CD4-positive, alpha-beta T cell treated with Interferon alpha-2 for 1 hour (primary cell): Measurements from ENCODE around the gene USP3.

Experiments used
- DNase-seq, 2 donors: peaks; one replicate each; pipeline ENCODE4 v3.0.0-alpha.2; 2020 to 2022

Gene USP3

DNA sequence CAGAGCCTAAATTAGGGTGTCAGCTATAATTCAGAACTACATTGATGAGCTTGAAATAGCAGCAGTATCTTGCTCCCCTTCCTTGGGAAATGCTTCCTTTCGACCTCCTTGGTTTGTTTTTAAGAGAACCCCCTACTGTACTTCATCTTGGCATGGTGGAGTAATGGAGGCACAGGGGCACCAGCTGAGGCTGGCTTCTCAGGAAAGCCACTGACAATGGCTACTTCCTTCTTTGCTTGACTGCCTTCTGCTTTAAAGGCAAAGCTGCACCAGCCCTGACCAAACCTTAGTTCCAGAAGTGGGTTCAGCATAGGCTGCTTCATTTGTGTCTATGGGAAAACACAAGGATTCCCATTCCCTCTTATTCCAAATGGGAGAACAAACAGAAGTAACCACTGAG, 91.3 kb downstream of the USP3 start:
- DNase-seq = no peak

DNA sequence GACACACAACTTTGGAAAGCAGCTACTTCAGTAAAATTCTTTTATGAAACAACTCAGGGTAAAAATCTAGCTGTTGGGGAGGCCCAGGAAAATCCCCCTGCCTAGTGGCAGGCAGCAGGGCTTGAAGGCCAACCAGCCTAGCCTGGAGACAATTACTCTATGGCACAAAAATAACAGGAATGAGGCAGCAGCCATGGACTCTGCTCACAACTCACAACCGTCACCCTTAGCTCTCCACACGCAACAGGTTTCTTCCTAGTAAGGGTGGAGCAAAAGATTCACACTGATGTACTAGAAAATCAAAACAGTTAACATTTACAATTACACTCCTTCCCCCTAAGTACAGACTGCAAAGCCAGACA, 92.3 kb downstream of the USP3 start:
- no peak for DNase-seq

DNA sequence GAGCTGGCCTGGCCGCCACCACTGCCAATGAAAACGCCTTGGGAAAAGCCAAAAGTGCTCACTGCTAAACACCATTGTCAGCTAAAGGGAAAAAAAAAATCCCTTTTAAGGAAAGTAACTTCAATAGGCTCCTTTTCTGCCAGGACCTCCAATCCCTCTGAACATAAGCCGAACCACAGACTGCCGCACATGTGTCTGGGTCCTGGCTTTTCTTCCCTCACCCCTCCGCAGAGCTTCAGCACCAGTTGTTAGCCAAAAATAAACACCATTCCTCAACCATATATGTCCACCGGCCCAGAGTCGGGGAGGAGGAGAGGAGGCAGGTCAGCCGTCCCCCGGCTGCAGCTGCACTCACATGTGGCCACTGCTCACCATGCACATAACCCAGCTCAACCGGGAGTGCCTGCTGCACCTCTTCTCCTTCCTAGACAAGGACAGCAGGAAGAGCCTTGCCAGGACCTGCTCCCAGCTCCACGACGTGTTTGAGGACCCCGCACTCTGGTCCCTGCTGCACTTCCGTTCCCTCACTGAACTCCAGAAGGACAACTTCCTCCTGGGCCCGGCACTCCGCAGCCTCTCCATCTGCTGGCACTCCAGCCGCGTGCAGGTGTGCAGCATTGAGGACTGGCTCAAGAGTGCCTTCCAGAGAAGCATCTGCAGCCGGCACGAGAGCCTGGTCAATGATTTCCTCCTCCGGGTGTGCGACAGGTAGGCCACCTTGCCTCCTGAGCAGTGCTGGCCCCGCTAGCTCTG, 92.8 kb downstream of the USP3 start, which contains the start of gene FBXL22:
TSS of gene FBXL22 (plus strand) at position 350 of the 753 bp plus-strand sequence. CDS start at position 356, 6 bp downstream.
- DNase-seq = no peak

GRCh38 chr15:63597821-63598220, 93.4 kb downstream of the USP3 start:
- no peak for DNase-seq

GRCh38 chr15:63598473-63599400, 94.3 kb downstream of the USP3 start:
- DNase-seq = no peak

DNA sequence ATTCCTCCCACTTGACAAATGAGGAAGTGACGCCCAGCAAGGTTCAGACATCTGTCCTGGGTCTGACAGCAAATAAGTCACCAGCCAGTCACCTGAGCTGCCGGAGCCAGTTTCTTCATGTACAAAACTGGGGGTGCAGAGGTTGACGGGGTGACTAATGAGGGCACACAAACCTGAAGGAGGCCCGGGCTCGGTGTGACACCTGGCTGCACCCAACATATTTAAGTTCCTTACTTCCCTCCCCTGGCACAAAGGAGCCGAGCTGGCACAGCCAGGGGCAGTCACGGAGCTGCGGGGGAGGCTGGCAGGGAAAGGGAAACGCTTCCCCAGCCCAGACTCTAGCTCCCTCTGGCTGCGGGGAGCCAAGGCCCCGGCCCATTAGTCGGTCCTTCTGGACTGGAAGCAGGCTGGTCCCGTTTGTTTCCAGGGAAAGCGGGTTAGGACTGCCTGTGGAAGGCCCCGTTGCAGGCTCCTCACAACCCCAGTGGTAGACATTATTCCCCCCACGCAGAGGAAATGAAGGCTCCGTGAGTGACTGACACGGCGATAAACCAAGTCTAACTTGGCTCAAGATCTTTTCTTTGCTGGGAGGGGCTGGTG, 95.1 kb downstream of the USP3 start:
- DNase-seq = peak; percentile 46 to 59

- no peak for DNase-seq
These were observed 95.7 kb downstream of the USP3 start for GRCh38 chr15:63600001-63600615.

DNA sequence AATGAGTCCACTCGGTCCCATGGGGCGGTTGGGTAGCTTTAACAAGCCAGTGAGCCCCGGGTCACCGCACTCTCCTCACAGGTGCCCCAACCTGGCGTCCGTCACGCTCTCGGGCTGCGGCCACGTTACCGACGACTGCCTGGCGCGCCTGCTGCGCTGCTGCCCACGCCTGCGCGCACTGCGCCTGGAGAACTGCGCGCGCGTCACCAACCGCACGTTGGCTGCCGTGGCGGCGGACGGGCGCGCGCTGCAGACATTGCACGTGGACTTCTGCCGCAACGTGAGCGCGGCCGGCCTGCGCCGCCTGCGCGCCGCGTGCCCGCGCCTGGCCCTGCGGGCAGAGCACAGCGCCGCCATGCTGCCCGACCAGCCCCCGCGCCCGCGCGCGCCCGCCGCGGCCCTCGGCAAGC, 96.2 kb downstream of the USP3 start:
- peak; percentile 89 to 92 for DNase-seq

GRCh38 chr15:63601026-63601703, 96.8 kb downstream of the USP3 start:
- peak in 1 of 2 donors; percentile 62 for DNase-seq

- DNase-seq = peak in 1 of 2 donors; percentile 22
These were observed 97.4 kb downstream of the USP3 start for GRCh38 chr15:63601704-63602185.

DNA sequence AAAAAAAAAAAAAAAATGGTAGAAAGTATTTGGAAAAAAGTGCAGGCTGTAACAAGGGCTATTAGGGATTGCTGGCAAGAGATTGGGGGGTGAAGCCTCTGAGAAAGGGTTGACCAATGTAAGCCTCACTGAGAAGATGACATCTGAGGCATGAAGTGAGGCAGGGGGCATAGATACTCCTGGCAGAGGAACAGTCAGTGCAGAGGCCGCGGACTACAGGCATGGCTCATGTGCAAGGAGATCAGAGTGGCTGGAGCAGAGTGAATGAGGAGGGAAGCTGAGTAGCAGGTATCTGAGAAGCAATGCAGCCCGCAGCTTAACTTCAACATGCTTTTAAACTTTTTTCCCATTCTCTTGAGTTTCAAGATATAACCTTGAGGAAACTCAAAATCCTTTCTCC, 98.2 kb downstream of the USP3 start:
- DNase-seq = no peak

- DNase-seq = no peak
These were observed 99.1 kb downstream of the USP3 start for GRCh38 chr15:63603516-63603915.

DNA sequence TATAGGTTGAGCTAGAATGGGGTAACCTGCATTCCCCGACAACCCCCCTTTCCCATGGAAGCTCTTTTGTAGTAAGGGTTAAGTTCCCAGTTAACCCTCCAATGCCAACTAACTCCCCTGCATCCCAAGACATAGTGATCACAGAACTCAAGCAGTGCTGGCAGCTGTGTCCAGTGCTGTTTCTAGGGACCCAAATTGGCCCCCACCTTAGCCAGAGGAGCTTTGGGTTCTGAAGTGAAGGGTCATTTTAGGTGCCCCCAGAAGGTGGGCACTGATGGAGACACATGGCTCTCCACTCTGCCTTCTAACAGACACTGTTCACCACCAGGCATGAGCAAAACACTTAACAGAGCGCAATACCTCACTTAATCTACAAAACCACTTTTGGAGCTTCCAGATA, 99.9 kb downstream of the USP3 start:
- DNase-seq = no peak

DNA sequence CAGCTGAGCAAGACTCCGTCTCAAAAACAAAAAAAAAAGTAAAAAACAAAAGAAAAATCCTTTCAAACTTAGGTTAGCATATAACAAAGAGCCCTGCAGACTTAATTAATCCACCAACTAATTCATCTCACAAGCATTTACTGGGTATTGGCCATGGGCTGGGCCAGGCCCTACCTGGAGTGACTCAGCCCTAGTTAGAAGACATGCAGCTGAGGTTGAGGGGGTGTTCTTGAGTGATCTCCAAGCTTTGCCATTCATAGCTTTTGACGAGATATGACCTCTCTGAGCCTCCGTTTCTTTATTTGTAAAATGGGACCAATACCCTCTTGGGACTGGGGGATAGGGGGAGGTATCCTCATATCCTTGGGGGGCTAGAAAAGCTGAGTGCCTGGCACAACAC, 100.6 kb downstream of the USP3 start:
- no peak for DNase-seq

DNA sequence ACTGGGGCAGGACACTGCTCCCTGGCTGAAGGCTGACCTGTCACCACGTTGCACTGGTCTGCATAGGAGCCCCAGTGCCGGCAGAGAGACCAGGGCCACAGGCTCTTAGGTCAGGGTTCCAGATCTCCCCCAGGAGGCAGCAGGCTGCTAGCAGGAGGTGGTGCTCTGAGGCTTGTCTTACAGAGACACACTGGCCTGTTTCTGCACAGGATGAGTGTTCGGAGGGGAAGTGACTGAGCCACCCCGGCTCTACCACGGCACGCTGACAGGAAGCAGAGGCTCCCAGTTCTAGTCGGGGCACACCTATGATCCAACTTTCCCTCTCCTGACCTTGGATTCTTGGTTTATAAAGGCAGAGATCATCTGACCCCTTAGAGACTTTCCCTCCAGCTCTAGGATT, 101.4 kb downstream of the USP3 start:
- DNase-seq = peak; percentile 26 to 58

- DNase-seq = no peak
These were observed 101.9 kb downstream of the USP3 start for GRCh38 chr15:63606308-63606707.

DNA sequence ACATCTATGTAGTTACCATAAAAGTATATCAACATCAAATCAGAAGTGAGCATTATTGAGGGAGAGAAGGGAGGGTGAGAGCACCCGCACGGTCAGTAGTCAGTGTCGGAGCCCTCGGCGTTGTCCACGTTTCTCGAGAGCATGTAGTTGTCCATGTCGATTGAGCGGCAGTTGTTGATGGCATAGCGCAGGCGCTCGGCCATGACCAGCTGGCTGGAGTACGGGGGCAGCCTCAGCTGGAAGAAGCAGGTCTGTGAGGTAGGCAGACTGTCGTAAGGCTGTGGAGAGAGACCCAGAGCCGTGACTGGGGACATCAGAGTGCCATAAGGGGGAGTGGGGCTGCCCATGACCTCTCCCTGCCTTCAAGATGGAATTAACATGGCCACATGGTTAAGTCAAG, 104.6 kb downstream of the USP3 start:
- DNase-seq = no peak

- no peak for DNase-seq
These were observed 105.1 kb downstream of the USP3 start for GRCh38 chr15:63609448-63609847.

- DNase-seq = peak; percentile 75 to 85
These were observed 105.9 kb downstream of the USP3 start for GRCh38 chr15:63610209-63610841.

DNA sequence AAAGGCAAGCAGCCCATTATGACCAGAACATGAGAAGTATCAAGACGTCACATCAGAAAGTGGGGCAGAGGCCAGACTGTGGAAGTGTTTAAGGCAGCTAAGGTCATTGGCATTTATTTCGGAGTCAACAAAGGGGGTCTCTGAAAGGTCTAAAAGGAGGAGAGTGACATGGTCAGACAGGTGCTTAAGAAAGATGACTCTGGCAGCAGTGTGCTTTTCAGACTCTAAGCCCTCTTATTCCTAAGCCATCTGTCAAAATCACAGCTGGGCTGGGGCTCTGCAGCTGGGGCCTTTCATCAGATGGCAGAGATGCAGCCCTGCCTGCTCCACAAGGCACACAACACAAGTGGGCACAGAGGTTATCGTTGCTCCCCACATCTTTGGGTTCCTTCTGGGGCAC, 106.8 kb downstream of the USP3 start:
- DNase-seq = no peak

- DNase-seq = no peak
These were observed 107.9 kb downstream of the USP3 start for GRCh38 chr15:63612300-63612699.

DNA sequence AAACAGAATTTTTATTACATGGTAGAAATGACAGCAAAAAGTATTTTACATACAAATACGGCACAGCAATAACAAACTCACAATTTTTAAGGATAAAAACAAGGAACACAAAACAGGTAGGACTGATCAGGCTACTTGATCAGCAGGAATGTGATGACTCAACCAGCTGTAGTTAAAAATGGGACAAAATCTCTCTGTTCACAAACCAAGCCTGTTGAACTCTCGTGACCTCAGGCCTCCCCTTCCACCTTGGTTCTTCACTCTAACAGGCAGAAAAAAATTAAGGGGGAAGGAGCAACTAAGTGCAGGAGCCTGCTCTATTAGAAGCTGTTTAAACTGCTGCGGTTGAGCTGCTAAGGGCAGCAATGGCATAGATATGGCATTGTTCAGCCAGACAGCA, 111.5 kb downstream of the USP3 start:
- DNase-seq = no peak
